ENCODE measurements around the gene NT5M. TPM values are rescaled to one million over a fixed set of nuclear protein-coding genes. Genes with fewer than 3 reads are reported as not detected.
A peak's percentile ranks its signal among the peaks of the same experiment; 100 is the strongest.
"Not testable (repeated sequence)": the region's sequence is repeated elsewhere in the genome, so short reads cannot be mapped to it uniquely, and the experiment has no call there.

NT5M gene
- total RNA-seq, result 1 to 10 TPM; 1.0 to 4.6 (median 2.9) TPM

DNA sequence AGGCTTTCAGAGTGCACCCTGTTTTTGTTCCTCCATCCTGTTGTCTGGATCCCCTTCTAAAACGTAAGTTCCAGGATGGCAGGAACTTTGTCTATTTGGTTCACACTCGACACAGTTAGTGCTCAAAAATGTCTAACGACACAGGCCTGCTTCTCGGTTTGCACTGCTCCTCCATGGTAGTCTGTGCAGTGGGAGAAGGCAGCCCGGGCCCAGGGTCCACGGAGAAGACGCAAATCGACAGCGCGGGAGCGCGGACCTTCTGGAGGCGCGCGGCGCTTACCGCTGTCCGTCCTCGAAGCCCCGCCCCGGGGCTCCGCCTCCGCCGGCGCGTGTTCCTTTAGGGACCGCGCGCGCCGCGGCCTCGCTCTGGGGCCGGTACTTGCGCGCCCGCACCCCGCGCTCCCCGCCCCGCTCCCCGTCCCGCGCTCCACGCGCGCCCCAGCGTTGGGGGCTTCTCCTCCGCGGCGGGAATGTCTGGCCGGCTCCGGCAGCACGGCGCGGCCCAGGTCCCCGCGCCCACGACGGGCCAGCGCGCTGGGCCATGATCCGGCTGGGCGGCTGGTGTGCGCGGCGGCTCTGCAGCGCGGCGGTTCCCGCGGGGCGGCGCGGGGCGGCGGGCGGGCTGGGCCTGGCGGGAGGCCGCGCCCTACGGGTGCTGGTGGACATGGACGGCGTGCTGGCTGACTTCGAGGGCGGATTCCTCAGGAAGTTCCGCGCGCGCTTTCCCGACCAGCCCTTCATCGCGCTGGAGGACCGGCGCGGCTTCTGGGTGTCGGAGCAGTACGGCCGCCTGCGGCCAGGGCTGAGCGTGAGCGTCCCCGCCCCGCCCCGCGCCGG is at the start of gene NT5M:
Gene NT5M (plus strand): TSS at position 364 of the 837 bp plus-strand sequence. CDS start 178 bp downstream, at position 542.
- peak within 1 kb of the TSS; percentile 42 to 62 for H3K27ac ChIP-seq

DNA sequence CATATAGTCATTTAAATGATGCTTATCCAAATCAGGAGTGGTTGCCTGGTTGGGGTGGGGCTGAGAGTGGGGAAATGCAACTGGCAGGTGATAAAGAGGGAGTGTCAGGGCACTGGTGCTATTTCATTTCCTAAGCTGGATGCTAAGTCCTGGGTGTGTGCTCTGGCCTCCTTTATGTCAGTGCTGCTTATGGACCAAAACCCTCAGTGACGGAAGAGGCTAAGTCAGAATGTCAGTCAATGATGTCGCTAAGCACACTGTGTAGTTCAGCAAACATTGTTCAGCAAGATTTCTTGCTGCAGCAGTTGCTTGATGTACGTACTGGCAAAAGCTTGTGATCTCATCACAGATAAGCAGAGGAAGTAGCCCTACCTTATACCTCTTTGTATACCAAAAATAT is 49.8 kb upstream of the NT5M start:
- Histone ChIP-seq H3K36me3 (no peaks in the 10 kb centered on the region), H3K27me3 (no peaks in the 10 kb centered on the region), H3K9me3 (no peaks in the 10 kb centered on the region), H3K4me3 (no peak overlapping the region), H3K27ac (no peak overlapping the region), H3K4me1 (no peaks in the 10 kb centered on the region)
- TF ChIP-seq POLR2A (IDR thresholded peaks at IDR 0.05), result no peak
- TF ChIP-seq, protein P1, sequence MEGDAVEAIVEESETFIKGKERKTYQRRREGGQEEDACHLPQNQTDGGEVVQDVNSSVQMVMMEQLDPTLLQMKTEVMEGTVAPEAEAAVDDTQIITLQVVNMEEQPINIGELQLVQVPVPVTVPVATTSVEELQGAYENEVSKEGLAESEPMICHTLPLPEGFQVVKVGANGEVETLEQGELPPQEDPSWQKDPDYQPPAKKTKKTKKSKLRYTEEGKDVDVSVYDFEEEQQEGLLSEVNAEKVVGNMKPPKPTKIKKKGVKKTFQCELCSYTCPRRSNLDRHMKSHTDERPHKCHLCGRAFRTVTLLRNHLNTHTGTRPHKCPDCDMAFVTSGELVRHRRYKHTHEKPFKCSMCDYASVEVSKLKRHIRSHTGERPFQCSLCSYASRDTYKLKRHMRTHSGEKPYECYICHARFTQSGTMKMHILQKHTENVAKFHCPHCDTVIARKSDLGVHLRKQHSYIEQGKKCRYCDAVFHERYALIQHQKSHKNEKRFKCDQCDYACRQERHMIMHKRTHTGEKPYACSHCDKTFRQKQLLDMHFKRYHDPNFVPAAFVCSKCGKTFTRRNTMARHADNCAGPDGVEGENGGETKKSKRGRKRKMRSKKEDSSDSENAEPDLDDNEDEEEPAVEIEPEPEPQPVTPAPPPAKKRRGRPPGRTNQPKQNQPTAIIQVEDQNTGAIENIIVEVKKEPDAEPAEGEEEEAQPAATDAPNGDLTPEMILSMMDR (IDR thresholded peaks at IDR 0.05), result no peak
- TF ChIP-seq POLR2AphosphoS5 (IDR thresholded peaks at IDR 0.05), result no peak
- intact Hi-C loops (cut with DNase I; ENCODE audit: low total_unique reads), result no loop called here
- DNase-seq (ENCODE audit: low spot score in 2 of 2), result no peak

More for the DNA sequence above, at the start of gene NT5M:
- Histone ChIP-seq H3K4me1 (no peaks in the 10 kb centered on the region), H3K27me3 (no peaks in the 10 kb centered on the region), H3K36me3 (no peaks in the 10 kb centered on the region), H3K9me3 (no peaks in the 10 kb centered on the region), H3K4me3 (peak within 1 kb of the TSS; percentile 46 to 77 (median 63))
- DNase-seq (ENCODE audit: low spot score in 2 of 2), result peak in 1 of 2 donors; percentile 32
- TF ChIP-seq POLR2AphosphoS5 (IDR thresholded peaks at IDR 0.05) (no peak), POLR2A (IDR thresholded peaks at IDR 0.05) (no peak)
- TF ChIP-seq, protein P1 (IDR thresholded peaks at IDR 0.05), result no peak
- intact Hi-C loops (cut with DNase I; ENCODE audit: low total_unique reads), result no loop called here

DNA sequence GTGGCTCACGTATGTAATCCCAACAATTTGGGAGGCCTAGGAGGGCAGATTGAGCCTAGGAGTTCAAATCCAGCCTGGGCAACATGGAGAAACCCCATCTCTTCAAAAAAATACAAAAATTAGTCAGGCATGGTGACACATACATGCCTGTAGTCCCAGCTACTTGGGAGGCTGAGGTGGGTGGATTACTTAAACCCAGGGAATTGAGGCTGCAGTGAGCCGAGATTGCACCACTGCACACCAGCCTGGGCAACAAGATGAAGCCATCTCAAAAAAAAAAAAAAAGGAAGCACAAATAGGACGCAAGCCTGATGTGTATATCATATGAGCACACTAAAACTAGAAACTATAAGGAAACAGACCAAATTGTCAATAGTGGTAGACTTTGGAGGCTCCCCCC is 49.1 kb upstream of the NT5M start:
- Histone ChIP-seq H3K27me3 (no peaks in the 10 kb centered on the region), H3K9me3 (no peaks in the 10 kb centered on the region), H3K4me3 (no peak overlapping the region), H3K4me1 (no peaks in the 10 kb centered on the region), H3K27ac (no peak overlapping the region), H3K36me3 (no peaks in the 10 kb centered on the region)
- DNase-seq (ENCODE audit: low spot score in 2 of 2), result no peak
- intact Hi-C loops (cut with DNase I; ENCODE audit: low total_unique reads), result no loop called here
- no peak for TF ChIP-seq POLR2AphosphoS5 (IDR thresholded peaks at IDR 0.05)
- TF ChIP-seq, protein P1 (IDR thresholded peaks at IDR 0.05), result no peak
- no peak for TF ChIP-seq POLR2A (IDR thresholded peaks at IDR 0.05)

DNA sequence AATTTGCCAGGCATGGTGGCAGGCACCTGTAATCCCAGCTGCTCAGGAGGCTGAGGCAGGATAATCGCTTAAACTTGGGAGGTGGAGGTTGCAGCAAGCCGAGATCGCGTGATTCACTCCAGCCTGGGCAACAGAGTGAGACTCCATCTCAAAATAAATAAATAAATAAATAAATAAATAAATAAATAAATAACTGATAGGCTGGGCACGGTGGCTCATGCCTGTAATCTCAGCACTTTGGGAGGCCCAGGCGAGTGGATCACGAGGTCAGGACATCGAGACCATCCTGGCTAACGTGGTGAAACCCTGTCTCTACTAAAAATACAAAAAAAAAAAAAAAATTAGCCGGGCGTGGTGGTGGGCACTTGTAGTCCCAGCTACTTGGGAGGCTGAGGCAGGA is 47.5 kb upstream of the NT5M start:
- DNase-seq (ENCODE audit: low spot score in 2 of 2); H3K27ac ChIP-seq; H3K27me3 ChIP-seq; H3K4me3 ChIP-seq; intact Hi-C loops (cut with DNase I; ENCODE audit: low total_unique reads); H3K9me3 ChIP-seq; H3K36me3 ChIP-seq; H3K4me1 ChIP-seq: not testable (repeated sequence)

DNA sequence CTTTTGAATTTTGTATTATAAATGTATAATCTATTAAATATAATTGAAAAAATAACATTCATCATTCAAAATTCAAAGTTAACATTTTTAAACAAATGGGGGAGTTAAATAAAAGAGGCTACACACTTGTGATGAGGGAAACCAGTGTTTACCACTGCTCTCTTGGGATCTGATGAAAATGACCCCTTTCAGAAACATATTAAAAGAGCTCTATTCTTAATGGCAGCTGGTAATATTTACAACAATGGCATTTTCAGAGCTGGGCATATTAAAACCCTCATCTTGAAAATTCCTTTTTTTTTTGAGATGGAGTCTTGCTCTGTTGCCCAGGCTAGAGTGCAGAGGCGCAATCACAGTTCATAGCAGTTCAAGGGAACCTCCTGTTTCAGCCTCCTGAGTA is 46.9 kb upstream of the NT5M start:
- no peak for DNase-seq (ENCODE audit: low spot score in 2 of 2)
- no peaks in the 10 kb centered on the region for H3K9me3 ChIP-seq
- H3K27ac ChIP-seq, result no peak overlapping the region
- no peaks in the 10 kb centered on the region for H3K27me3 ChIP-seq
- intact Hi-C loops (cut with DNase I; ENCODE audit: low total_unique reads), result no loop called here
- peaks cover 5% of the 10 kb centered on the region for H3K36me3 ChIP-seq
- no peaks in the 10 kb centered on the region for H3K4me1 ChIP-seq
- TF ChIP-seq POLR2AphosphoS5 (IDR thresholded peaks at IDR 0.05), result no peak
- no peak for TF ChIP-seq POLR2A (IDR thresholded peaks at IDR 0.05)
- TF ChIP-seq, protein P1 (IDR thresholded peaks at IDR 0.05), result no peak
- no peak overlapping the region for H3K4me3 ChIP-seq

All from breast epithelium (tissue), 4 donors.